HT-29 (cell line): ENCODE results near the gene LEPROT. TPM values are rescaled to one million over a fixed set of nuclear protein-coding genes. Genes with fewer than 3 reads are reported as not detected.

ENCODE experiments used
- DNase-seq: peaks from one replicate; pipeline ENCODE4 v3.0.0-alpha.2; 2015; ENCODE audit warnings: low spot score
- total RNA-seq: library from RNA; depleted of rRNA; stranded (reverse); fragments of >200 nt; shearing (Covaris generic); gene quantifications from 2 replicates; pipeline ENCODE4 v1.2.3, GENCODE V29; 2014

Gene LEPROT
- total RNA-seq, 1 experiment from 2014 or later, result 21.2 TPM

- no peak for DNase-seq
Observed at GRCh38 chr1:65412256-65412983, 8.0 kb upstream of the LEPROT start.

GRCh38 chr1:65412984-65413375, 7.5 kb upstream of the LEPROT start:
- no peak for DNase-seq

DNA sequence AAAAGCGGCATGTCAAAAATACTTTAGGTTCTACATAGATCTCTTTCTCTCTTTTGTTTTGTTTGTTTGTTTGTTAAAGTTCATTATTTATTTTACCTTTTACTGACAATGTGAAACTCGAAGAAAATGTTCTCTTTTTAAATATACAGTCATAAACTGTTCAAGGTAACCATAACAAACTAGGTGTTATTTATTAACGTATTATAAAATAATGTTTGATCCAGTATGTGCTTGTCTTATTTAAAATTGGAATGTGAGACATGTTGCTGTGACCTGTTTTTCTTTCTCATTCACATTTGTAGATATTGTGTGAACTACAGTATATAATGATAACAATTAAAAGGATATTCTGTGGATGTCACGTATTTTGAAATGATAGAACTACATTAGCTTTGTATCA, 5.9 kb upstream of the LEPROT start:
- DNase-seq, result no peak

GRCh38 chr1:65416767-65417166, 3.7 kb upstream of the LEPROT start:
- DNase-seq, result no peak

- no peak for DNase-seq
Observed at GRCh38 chr1:65417729-65418128, 2.7 kb upstream of the LEPROT start.

- no peak for DNase-seq
Observed at GRCh38 chr1:65418522-65419185, 1.8 kb upstream of the LEPROT start.

GRCh38 chr1:65419681-65420589, 533 bp upstream of the LEPROT start:
- peak; percentile 96 for DNase-seq

DNA sequence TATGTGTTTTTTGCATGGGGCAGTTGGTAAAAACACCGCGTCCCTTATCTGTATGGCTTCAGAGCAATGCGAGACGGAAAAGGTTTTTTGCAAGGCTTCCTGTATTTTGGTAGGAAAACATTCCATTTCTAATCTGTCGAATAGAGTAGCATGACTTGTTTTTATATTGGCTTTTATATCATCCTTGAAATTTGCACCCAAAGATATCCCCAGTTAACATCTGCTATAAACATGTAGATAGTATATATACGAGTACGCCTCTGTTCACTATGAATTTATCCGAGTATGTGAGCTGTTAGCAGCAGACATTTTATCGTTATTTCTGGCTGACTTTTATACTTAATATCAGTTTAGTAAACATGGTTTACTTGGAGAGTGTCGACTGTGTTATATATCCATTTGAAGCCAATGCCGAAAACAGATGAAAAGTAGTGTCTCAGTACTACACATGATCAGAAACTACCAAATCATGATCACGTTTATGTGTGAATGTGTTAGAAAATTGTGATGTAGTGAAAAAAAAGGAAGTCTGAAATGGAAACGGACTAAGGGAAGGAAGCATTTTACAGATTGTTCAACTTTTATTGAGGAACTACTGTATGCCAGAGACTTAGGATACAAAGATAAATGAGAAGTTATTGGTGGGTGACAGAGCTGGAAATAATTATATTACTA, 1.0 kb downstream of the LEPROT start:
- no peak for DNase-seq

DNA sequence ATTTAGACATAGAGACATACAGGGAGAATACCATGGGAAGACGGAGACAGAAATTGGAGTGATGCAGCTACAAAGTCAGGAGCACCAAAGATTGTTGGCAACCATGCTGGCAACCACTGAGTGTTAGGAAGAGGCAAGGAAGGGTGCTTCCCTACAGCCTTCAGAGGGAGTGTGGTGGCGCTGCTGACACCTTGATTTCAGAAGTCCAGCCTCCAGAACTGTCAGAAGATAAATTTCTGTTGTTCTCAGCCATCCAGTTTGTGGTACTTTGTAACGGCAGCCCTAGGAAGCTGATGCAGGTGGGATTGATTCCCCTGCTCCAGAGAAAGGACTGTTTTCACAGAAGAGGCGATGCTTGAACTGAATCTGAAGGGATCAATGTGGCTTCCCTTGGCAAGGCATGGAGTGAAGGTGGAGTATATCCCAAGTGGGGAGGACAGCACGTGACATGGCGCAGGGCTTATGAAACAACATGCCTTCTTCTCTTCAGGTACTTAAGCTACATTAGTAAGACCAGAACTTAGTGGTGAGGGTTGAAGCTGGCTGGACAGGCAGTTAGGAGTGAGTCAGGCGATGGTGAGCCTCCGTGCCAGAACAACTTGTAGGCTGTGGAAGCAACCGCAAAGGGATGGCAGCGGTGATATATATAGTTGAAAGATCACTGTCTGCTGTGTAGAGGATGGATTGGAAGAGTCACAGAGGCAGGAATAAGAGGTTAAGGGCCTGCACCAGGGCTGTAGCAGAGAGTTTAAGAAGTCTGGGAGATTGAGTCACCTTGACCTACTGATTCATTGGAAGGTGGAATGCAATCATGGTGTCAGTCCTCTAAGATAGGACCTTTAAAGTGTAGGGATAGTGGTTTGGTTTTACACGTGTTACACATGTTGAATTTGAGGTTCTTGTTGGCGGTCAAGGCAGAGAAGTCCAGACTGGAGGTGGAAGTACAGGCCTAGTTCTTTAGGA, 2.1 kb downstream of the LEPROT start:
- no peak for DNase-seq

DNA sequence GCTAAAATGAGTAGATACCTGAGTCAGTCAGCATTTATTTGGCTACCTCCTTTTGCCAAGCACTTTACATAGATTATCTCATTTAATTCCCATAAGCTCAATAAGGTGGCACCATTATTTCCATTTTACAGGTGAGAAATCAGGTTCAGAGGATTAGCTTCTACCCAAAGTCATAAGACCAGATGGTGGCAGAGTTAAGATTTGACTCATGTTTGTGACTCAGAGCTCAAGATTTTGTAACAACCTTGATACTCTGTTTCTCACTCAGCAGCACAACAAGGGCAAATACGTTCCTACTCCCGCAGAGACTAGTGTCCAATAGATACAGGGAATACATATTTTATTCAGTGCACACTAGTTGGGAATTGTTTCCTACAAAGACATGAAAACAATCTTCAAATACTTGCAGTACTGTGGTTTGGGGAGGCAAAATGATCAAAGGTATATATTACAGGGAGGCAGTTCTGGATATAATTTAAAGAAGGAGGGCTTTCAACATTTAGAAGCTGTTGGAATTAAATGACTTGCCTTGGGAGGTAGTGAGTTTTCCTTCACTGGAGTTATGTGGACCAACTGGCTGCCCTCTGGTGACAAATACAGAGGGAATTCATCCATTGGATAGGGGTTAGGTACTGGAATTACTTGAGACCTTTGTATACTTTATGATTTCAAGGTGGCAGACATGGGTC, 3.6 kb downstream of the LEPROT start:
- DNase-seq, result no peak

DNA sequence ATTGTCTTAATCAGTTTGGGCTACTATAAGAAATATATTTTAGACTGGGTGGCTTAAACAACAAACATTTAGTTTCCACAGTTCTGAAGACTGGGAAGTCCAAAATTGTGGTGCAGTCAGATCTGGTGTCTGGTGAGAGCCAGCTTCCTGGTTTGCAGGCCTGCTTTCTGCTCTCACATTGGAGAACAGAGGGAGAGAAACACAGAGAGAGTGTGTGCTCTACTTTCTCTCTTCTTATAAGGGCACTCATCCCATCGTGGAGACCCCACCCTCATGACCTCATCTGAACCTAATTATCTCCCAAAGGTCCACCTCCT, 4.1 kb downstream of the LEPROT start:
- no peak for DNase-seq

DNA sequence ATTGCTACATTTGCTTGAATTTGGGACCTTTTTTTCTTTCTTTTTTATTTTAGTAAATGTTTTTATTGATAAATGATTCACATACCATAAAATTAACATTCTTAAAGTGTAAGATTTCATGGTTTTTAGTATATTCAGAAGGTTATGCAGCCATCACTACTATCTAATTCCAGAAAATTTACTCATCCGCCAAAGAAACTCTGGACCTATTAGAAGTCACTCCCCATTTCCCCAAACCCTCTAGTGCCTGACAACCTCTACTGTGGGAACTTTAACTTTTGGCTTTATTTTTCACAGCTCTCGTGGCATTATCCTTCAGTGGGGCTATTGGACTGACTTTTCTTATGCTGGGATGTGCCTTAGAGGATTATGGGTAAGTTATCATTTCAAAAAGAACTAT, 4.5 kb downstream of the LEPROT start:
- DNase-seq, result no peak

- no peak for DNase-seq
Observed at GRCh38 chr1:65425697-65426096, 5.2 kb downstream of the LEPROT start.

DNA sequence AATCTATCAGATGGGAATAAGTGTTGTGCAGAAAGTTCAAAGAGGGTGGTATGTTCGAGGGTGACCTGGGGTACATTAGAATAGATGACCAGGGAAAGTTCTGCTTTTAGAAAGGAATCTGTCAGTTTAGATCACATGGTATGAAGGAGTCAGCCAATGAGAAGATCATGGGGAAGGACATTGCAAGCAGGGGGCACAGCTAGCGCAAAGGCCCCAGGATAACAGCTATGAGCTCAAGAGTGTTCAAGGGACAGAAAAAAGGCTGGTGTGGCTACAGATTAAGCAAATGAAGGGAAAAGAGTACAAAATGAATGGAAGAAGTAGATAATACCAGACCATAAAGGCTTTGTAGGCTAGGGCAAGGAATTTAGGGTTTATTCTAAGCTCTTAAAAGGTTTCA, 8.6 kb downstream of the LEPROT start:
- no peak for DNase-seq

GRCh38 chr1:65429806-65430205, 9.3 kb downstream of the LEPROT start:
- no peak for DNase-seq

- DNase-seq, result peak; percentile 58
Observed at GRCh38 chr1:65431111-65431705, 10.7 kb downstream of the LEPROT start.

DNA sequence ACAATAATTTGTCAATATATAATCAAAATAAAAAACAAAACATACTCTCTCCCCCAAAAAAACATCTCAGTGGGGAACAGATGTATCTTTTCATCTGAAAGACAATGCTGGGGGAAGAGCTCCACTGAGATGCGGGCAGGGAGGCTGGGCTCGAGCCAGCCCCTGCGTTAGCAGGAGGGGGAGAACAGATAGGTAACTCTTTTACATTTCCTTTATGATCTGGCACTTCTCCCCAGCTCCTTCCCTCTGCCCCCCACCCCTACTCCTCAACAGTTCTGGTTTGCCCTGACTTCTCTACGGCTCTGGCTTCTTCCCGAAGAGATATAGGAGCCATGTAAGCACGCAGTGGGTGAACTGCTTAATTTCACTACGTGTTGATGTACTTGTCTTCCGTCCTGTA, 12.4 kb downstream of the LEPROT start:
- no peak for DNase-seq

GRCh38 chr1:65434255-65434654, 13.8 kb downstream of the LEPROT start:
- DNase-seq, result no peak

DNA sequence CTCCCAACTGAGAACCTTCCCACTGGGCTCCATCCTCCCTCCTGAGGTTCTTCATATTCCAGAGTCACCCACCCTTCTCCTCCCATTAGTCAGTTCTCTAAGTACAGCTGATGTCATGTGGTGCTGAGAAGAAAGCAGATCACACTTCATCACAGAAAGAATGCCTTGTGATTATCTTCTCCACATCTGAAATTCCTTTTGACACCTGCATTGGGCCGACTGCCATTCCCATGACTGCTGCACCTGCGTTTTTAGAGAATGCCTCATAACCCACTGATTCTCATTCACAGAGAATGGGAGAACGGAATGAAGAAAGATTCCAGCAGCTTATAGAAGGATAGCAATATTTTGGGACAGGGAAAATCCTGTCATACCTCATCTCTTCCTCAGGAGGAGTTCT, 14.3 kb downstream of the LEPROT start:
- no peak for DNase-seq

- no peak for DNase-seq
Observed at GRCh38 chr1:65435987-65436386, 15.5 kb downstream of the LEPROT start.
